H9 (cell line): ENCODE measurements around the gene FAM98C. TPM values are rescaled to one million over a fixed set of nuclear protein-coding genes. Genes with fewer than 3 reads are reported as not detected.

Experiments
- DNase-seq: peaks from one replicate; pipeline ENCODE4 v3.0.0-alpha.2; 2017
- H2AFZ ChIP-seq: one replicate; pipeline ENCODE4 v1.6.1; 2013; ENCODE audit warnings: mild to moderate bottlenecking, low read length, control low read depth, moderate library complexity
- H2AK5ac ChIP-seq: 2 replicates; pipeline ENCODE4 v1.6.1; 2013; ENCODE audit warnings: low read length, control low read depth, mixed read lengths; ENCODE audit not compliant: insufficient read length
- H2BK120ac ChIP-seq: one replicate; pipeline ENCODE4 v1.6.1; 2013; ENCODE audit warnings: low read depth, mild to moderate bottlenecking, low read length, control low read depth, inconsistent platforms; ENCODE audit not compliant: poor library complexity, severe bottlenecking
- H2BK12ac ChIP-seq: 2 replicates; pipeline ENCODE4 v1.6.1; 2013; ENCODE audit warnings: low read length, control low read depth, mixed read lengths, low read depth; ENCODE audit not compliant: insufficient read length
- H2BK15ac ChIP-seq: 2 replicates; pipeline ENCODE4 v1.6.1; 2013; ENCODE audit warnings: low read depth, low read length, control low read depth
- H2BK20ac ChIP-seq: one replicate; pipeline ENCODE4 v1.6.1; 2013; ENCODE audit warnings: low read depth, mild to moderate bottlenecking, low read length, control low read depth, inconsistent platforms; ENCODE audit not compliant: poor library complexity, severe bottlenecking
- H2BK5ac ChIP-seq: 2 replicates; pipeline ENCODE4 v1.6.1; 2013; ENCODE audit warnings: low read length, control low read depth, mixed read lengths; ENCODE audit not compliant: insufficient read length
- H3K14ac ChIP-seq: 2 replicates; pipeline ENCODE4 v1.6.1; 2013; ENCODE audit warnings: low read length, control low read depth; ENCODE audit not compliant: insufficient read depth
- H3K18ac ChIP-seq: 2 replicates; pipeline ENCODE4 v1.6.1; 2013; ENCODE audit warnings: low read depth, mild to moderate bottlenecking, mixed read lengths, low read length, control low read depth; ENCODE audit not compliant: insufficient read length
- H3K23ac ChIP-seq: 2 replicates; pipeline ENCODE4 v1.6.1; 2013; ENCODE audit warnings: low read length, control low read depth, mixed read lengths, low read depth; ENCODE audit not compliant: insufficient read length
- H3K23me2 ChIP-seq: 2 replicates; pipeline ENCODE4 v1.6.1; 2013; ENCODE audit warnings: low read depth, mild to moderate bottlenecking, mixed read lengths, low read length, control low read depth; ENCODE audit not compliant: insufficient read length, poor library complexity, severe bottlenecking
- H3K27ac ChIP-seq: 2 replicates; pipeline ENCODE4 v1.5.1; 2013; ENCODE audit warnings: low read length, control low read depth, mixed read lengths, low read depth; ENCODE audit not compliant: insufficient read length
- H3K27me3 ChIP-seq: 2 replicates; pipeline ENCODE4 v1.6.1; 2013; ENCODE audit warnings: low read length, control low read depth, inconsistent platforms; ENCODE audit not compliant: insufficient read depth
- H3K4ac ChIP-seq: 2 replicates; pipeline ENCODE4 v1.6.1; 2013; ENCODE audit warnings: low read depth, mild to moderate bottlenecking, control low read depth, inconsistent platforms, low read length, moderate library complexity
- H3K4me1 ChIP-seq: 2 replicates; pipeline ENCODE4 v1.6.1; 2013; ENCODE audit warnings: low read length, control low read depth, inconsistent platforms; ENCODE audit not compliant: insufficient read depth
- H3K4me2 ChIP-seq: 2 replicates; pipeline ENCODE4 v1.6.1; 2013; ENCODE audit warnings: low read length, control low read depth, mixed read lengths; ENCODE audit not compliant: insufficient read length, insufficient read depth
- H3K56ac ChIP-seq: 2 replicates; pipeline ENCODE4 v1.6.1; 2013; ENCODE audit warnings: low read depth, mild to moderate bottlenecking, mixed read lengths, low read length, control low read depth; ENCODE audit not compliant: insufficient read length
- H3K79me1 ChIP-seq: 2 replicates; pipeline ENCODE4 v1.6.1; 2013; ENCODE audit warnings: low read depth, mild to moderate bottlenecking, moderate library complexity, low read length, control low read depth, inconsistent platforms; ENCODE audit not compliant: insufficient read depth, poor library complexity, severe bottlenecking
- H3K79me2 ChIP-seq: 2 replicates; pipeline ENCODE4 v1.6.1; 2013; ENCODE audit warnings: low read length, control low read depth, inconsistent platforms; ENCODE audit not compliant: insufficient read depth
- H3K9ac ChIP-seq: 2 replicates; pipeline ENCODE4 v1.6.1; 2013; ENCODE audit warnings: low read length, control low read depth, mixed read lengths; ENCODE audit not compliant: insufficient read length; ENCODE audit errors: extremely low read depth
- H3K9me3 ChIP-seq: one replicate; pipeline ENCODE4 v1.6.1; 2013; ENCODE audit warnings: low read depth, low read length, inconsistent platforms; ENCODE audit not compliant: control insufficient read depth
- H3T11ph ChIP-seq: one replicate; pipeline ENCODE4 v1.6.1; 2013; ENCODE audit warnings: mild to moderate bottlenecking, low read length, control low read depth, inconsistent platforms
- H4K20me1 ChIP-seq: one replicate; pipeline ENCODE4 v1.6.1; 2013; ENCODE audit not compliant: control insufficient read depth, insufficient read length, insufficient read depth
- H4K5ac ChIP-seq: 2 replicates; pipeline ENCODE4 v1.6.1; 2013; ENCODE audit warnings: low read depth, mild to moderate bottlenecking, mixed read lengths, low read length, control low read depth; ENCODE audit not compliant: insufficient read length
- H4K8ac ChIP-seq: replicated peaks from 2 replicates; pipeline ENCODE4 v1.6.1; 2013; ENCODE audit warnings: low read length, control low read depth, mixed read lengths, low read depth; ENCODE audit not compliant: insufficient read length
- H4K91ac ChIP-seq: 2 replicates; pipeline ENCODE4 v1.6.1; 2013; ENCODE audit warnings: low read depth, mild to moderate bottlenecking, moderate library complexity, mixed read lengths, low read length, control low read depth; ENCODE audit not compliant: insufficient read length
- H3K27ac Mint-ChIP-seq, 3 experiments: 2 replicates in 2 of 3; 3 replicates in 1 of 3; pipeline ENCODE4 v1.8.0; 2020 to 2021; ENCODE audit warnings: mixed read lengths in 3 of 3, mild to moderate bottlenecking in 1 of 3, moderate library complexity in 1 of 3
- H3K27me3 Mint-ChIP-seq: 2 replicates; pipeline ENCODE4 v1.8.0; 2021; ENCODE audit warnings: low read depth, mild to moderate bottlenecking, moderate library complexity, mixed read lengths
- H3K36me3 Mint-ChIP-seq, 3 experiments: 2 replicates in 2 of 3; 3 replicates in 1 of 3; pipeline ENCODE4 v1.8.0; 2020 to 2021; ENCODE audit warnings: low read depth in 3 of 3, mixed read lengths in 3 of 3; ENCODE audit not compliant: insufficient read depth in 1 of 3
- H3K4me1 Mint-ChIP-seq, 2 experiments: 2 replicates each; pipeline ENCODE4 v1.8.0; 2020; ENCODE audit warnings: mixed read lengths in 2 of 2
- H3K4me3 Mint-ChIP-seq, 2 experiments: 2 replicates in 1 of 2; 3 replicates in 1 of 2; pipeline ENCODE4 v1.8.0; 2020 to 2021; ENCODE audit warnings: mild to moderate bottlenecking in 2 of 2, mixed read lengths in 2 of 2, moderate library complexity in 1 of 2
- H3K9me3 Mint-ChIP-seq, 2 experiments: 2 replicates in 1 of 2; 3 replicates in 1 of 2; pipeline ENCODE4 v1.8.0; 2020; ENCODE audit warnings: mild to moderate bottlenecking in 2 of 2, mixed read lengths in 2 of 2, moderate library complexity in 1 of 2
- CTCF ChIP-seq: fragments of 200-600 bp; sonication (generic); conservative IDR thresholded peaks from 3 replicates; pipeline ENCODE4 v1.8.0; 2021; ENCODE audit warnings: antibody characterized with exemption, mild to moderate bottlenecking
- WGBS: extraction: QIAGEN DNeasy Blood & Tissue Kit; methylation state at CpG from one replicate; pipeline ENCODE4 v1.1.7; 2013; ENCODE audit warnings: missing lambda C conversion rate, low lambda C conversion rate, mixed read lengths; ENCODE audit not compliant: insufficient read length; ENCODE audit errors: extremely low coverage; 5-methylcytosine and 5-hydroxymethylcytosine counted together
- total RNA-seq: library from RNA; stranded (reverse); gene quantifications from 2 replicates; pipeline ENCODE4 v1.2.1, GENCODE V29; 2021

Gene FAM98C
- total RNA-seq, 1 experiment from 2014 or later: 16.4 TPM

GRCh38 chr19:38385057-38385803, 17.7 kb upstream of the FAM98C start:
- Histone ChIP-seq H2BK15ac (no peak overlapping the region), H3K9ac (no peak overlapping the region), H3K27ac (no peak overlapping the region), H2BK120ac (no peak overlapping the region), H4K20me1 (no peaks in the 10 kb centered on the region), H3K4me1 (no peaks in the 10 kb centered on the region; the same call in 1 of the 2 replicates), H3K79me2 (no peaks in the 10 kb centered on the region; the same call in 1 of the 2 replicates), H3K23ac (no peak overlapping the region), H3K14ac (no peak overlapping the region), H3K4ac (no peak overlapping the region), H3K4me2 (no peak overlapping the region), H3T11ph (no peak overlapping the region), H3K79me1 (no peaks in the 10 kb centered on the region), H3K27me3 (no peaks in the 10 kb centered on the region), H3K9me3 (no peaks in the 10 kb centered on the region), H3K18ac (no peak overlapping the region), H2BK12ac (no peak overlapping the region), H4K91ac (no peak overlapping the region), H3K56ac (no peak overlapping the region), H2AFZ (no peak overlapping the region), H3K23me2 (peaks cover 35% of the 10 kb centered on the region), H4K8ac (no peak overlapping the region), H4K5ac (no peak overlapping the region), H2BK5ac (no peak overlapping the region), H2BK20ac (no peak overlapping the region), H2AK5ac (no peak overlapping the region)
- WGBS: no CpG with 5 or more reads among the region's 40 CpGs
- no peak for TF ChIP-seq CTCF
- Mint-ChIP-seq H3K36me3 (peaks cover 17 to 43% (median 35%) of the 10 kb centered on the region in 3 experiments; a peak in 6 of 7 replicates), H3K4me3 (no peak overlapping the region), H3K4me1 (peaks cover 15 to 25% of the 10 kb centered on the region in 2 experiments), H3K27me3 (peaks cover 2% of the 10 kb centered on the region; the same call in 1 of the 2 replicates), H3K27ac (no peak overlapping the region), H3K9me3 (no peaks in the 10 kb centered on the region)
- DNase-seq: peak; percentile 51
